Epidermal melanocyte (primary cell): ENCODE measurements around the gene KIFC3.
"Not testable (repeated sequence)": the region's sequence is repeated elsewhere in the genome, so short reads cannot be mapped to it uniquely, and the experiment has no call there.

ENCODE experiments used
- DNase-seq: peaks from one replicate; pipeline ENCODE4 v3.0.0; 2011; ENCODE audit warnings: low spot score; ENCODE audit not compliant: insufficient read length

KIFC3 gene

DNA sequence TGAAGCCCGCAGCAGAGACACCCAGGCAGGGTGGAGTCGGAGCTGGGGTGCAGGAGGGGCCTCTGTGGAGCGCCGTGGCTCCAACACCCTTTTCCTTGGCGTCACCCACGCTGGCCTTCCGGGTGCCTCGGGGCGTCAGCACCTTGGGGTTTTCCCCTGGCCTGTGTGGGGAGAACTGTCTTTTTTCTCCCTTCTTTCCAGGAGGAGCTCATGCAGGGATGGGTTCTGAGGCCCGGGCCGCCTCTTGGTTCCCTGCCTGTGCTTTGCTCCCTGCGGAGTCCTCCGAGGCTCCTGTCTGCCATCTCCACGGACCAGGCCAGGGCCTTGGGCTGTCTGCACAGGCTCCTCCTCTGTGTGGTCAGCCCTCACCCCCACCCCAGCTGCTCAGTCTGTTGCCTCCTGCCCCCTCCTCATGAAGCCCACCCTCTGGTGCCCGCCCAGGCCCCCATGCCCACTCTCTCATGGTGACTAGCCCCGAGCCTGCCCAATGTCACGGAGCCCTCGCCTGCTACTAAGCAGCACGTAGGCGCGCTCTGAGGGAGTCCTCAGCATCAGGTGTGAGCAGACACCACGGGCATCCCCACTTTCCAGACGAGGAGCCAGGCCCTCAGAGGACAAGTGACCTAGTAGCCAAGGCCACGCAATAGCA, 61.7 kb downstream of the KIFC3 start:
- DNase-seq: no peak

DNA sequence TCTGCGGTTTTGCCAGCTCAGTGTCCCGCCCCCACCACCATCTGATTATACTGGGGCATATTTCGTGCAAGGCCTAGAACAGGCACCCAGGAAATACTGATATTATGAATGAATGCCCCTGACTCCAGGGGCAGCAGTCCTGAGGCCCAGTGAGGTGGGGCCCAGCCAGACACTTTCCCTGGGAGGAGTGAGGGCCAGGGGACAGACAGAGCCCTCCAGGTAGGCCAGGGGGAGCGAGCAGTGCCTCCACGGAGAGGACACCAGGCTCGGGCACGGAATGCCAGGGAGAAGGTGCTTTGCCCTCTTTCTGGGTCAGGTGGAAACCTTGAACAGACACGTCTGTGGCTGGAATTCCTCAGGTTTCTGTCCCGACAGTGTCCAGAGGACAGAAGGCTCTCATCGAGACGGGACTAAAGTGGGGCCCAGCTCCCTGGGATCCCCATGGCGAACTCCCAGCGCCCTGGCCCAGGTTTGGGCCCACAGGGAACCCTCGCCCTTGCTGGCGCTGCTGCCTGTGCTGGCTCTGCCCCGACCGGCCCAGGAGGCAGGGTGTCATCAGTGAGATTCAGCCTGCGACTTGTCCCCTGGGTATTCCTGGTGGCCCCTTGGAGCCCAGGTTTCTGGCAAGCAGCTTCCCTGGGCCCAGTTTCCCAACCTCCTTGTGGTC, 62.4 kb downstream of the KIFC3 start:
- DNase-seq: no peak

DNA sequence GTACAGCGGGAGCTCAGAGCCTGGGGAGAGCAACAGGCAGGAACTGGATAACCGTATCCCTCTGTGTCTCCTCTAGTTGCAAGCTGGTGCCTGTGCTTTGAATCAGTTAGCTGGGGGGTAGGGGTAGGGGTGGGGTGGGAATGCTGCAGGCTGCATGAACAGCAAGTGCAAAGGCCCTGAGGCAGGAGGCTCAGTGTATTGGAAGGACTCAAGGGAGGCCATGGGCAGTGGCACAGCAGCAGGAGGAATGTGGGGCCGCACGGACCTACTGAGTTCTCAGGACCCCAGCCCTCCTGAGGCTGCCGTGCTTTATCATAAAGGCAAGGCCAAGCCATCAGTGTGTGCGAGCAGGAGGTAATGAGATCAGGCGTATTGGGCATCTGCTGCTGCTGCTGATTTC, 63.4 kb downstream of the KIFC3 start:
- DNase-seq: no peak

DNA sequence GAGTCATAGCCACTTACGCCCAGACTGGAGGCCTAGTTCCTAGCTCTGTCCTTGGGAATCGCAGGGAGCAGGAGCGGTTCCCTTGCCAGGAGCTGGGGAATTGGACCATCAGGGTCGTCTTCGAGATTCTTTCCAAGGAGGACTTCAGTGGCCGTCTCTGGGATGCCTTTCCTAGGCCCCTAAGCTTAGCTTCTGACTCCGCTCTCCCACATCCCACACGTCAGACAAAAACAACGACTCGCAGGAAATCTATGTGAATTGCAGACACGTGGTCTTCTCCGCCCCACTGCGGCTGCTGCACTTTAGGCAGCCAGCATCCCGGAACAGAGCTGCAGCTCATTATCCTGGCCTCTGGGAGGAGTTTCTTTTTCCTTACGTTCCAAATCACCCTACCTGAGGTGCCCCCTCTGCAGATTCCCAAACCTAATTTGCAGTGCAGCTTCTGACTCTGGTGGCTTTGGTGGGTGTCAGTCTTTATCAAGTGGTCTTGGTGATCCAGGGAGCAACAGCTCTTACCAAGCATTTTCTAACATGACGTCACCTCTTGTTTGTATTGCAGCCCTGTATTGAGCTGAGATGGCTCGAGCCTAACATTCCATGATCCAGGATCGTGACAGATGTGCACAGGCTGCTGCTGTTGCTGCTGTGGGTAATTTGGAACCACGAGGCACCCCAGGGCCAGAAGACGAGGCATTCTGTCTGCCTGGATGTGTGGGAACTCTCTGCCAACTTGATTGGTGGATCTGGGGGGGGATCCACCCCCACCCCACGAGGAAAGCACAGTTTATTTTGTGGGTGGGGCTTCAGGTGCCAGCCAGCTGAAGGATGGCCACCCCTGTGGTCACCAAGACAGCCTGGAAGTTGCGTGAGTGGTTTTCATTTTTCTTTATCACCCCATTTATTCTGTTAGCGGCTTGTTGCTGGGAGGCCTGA, 65.6 kb downstream of the KIFC3 start:
- DNase-seq: peak; percentile 77

DNA sequence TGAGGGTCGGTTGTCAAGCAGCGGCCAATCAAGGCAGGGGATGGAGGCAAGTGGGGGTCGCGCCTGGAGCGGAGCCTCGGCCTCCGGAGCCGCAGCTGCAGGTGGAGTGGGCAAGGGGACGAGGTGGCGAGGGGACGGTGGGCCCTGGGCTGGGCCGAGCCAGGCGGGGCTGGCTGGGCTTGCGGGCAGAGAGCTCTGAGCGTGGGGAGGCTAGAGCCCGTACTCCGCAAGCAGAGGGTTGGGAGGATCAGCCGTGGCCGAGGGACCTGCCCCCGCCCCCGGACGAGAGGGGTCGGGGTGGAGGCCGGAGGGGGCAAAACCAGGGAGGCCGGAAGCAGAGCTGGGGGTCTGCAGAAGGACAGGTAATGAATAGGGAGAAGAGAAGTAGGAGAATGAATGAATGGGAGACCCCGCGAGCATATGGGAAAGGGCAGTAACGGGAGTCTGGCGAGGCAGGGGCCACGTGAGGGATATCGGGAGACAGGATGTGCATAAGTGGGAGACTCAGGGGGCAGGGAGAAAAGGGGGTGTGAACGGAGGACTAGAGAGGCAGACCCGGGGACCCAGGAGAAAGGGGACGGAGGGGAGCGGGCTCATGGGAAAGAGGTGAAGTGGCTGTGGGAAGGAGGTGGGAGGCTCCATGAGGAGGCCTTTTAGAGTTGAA, 66.4 kb downstream of the KIFC3 start, which contains the start of gene KATNB1:
Gene KATNB1 (plus strand): TSS at position 16 of the 664 bp plus-strand sequence. CDS start 1,474 bp downstream, outside the sequence.
- no peak for DNase-seq

DNA sequence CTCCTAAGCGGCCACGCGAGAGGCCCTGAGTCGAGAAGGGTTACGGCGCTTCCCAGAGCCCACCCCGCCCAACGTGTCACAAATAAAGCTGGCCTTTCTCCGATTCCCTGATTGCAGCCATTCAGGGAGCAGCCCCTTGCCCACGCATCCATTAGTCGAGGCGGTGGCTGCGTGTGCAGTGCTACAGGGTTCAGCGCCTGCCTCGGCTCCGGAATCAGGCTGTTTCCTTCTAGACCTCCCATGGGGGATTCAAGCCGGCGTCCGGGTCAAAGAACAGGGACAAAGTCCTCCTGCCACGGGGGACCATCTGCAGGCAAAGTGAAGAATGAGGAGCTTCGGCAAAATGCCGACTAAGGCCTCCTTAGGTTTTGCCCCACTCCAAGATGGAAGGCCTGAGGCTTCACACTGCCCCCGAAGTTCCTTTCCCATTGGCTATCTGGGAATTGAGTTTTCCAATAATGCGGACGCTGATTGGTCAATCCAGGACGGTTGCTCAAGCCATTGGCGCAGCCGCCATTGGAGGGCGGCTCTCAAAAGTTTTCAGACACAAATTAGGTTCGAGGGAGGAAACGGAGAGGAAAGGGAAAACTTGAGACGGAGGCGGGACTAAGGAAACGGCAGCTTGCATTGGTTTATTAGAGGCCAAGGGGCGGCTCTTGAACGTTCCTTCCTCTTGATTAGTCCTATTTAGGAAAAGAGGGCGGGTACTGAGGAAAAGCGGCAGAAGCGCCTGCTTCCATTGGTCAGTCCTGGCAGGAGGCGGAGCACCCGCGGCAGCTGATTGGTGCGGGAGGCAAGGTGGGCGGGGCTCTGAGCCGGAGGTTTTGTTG, 67.2 kb downstream of the KIFC3 start:
- DNase-seq: peak; percentile 99

DNA sequence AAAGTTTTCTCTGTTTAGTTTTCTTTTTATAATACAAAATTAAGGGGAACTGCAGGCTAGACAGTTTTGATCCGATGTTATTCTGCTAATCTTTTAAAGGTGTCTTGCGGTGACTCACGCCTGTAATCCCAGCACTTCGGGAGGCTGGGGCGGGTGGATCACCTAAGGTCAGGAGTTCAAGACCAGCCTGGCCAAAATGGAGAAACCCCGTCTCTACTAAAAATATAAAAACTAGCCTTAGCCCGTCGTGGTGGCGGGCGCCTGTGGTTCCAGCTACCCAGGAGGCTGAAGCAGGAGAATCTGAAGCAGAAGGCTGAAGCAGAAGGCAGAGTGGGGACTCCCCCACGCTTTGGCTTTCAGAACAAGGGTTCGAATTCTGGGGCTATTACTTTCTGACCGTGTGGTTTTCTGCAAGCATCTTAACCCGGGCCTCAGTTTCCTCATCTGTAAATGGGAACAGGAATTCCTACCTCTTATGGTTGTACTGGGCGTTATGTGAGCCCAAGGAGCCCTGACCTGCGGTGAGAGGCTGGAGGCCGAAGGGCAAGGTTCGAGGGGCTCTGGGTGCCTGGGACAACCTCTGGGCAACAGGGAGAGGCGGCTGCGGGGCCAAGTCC, 67.9 kb downstream of the KIFC3 start:
- DNase-seq: no peak

DNA sequence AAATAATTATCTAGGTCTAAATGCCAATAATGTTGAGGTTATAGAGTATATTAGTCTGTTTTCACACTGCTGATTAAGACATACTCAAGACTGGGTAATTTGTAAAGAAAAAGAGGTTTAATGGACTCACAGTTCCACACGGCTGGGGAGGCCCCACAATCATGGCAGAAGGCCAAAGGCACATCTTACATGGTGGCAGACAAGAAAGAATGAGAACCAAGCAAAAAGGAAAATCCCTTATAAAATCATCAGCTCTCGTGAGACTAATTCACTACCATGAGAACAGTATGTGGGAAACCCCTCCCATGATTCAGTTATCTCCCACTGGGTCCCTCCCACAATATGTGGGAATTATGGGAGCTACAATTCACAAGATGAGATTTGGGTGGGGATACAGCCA, 69.6 kb downstream of the KIFC3 start:
- DNase-seq: no peak

DNA sequence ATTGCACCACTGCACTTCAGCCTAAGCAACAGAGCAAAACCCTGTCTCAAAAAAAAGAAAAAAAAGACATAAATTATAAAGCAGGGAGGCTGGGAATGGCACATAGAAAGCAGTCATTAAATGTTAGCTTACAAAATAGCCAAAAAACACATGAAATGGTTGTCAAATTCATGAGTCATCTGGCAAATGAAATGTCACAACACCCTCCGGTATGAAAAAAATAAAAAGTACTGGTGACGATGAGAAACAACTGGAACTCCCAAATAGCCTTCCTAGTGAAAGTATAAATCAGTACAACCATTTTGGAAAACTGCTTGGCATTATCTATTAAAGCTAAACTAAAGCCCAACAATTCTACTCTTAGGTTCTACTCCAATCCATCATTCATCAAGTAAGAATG, 70.3 kb downstream of the KIFC3 start:
- DNase-seq: no peak

DNA sequence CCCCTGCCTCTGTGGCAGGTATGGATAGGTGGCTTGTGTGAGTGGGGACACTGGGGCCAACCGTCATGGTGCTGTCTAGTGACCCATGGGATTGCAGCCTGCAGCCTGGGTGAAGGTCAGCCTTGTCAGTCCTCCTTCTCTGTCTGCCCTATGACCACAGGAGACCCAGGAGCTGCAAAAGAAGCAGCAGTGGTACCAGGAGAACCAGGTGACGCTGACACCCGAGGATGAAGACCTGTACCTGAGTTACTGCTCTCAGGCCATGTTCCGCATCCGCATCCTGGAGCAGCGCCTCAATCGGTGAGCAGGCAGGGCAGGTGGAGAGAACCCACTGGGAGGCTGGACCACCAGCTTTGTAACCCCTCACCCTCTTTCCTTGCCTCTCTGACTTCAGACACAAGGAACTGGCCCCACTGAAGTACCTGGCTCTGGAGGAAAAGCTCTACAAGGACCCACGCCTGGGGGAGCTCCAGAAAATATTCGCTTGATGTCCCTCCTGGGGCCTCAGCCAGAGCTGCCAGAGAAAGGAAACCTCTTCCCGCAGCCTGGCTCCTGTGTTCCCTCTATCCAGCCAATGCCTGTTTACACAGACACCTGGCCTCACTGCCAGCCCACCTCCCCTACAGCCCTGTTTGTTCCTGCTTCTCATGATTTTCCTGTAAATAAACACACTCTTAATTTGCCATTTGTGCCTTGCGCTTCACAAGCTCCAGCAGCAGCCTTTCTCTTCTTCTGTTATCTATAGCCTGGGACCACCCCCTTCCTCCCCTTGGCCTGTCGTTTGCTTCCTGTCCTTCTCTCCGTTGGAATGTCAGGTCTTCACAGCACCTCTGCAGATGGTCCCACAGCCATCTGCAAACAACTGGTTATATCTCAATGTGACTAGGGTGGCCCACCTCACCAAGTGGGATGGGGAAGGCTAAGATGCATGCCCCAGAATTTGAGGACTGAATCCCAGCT, 71.2 kb downstream of the KIFC3 start:
- no peak for DNase-seq

DNA sequence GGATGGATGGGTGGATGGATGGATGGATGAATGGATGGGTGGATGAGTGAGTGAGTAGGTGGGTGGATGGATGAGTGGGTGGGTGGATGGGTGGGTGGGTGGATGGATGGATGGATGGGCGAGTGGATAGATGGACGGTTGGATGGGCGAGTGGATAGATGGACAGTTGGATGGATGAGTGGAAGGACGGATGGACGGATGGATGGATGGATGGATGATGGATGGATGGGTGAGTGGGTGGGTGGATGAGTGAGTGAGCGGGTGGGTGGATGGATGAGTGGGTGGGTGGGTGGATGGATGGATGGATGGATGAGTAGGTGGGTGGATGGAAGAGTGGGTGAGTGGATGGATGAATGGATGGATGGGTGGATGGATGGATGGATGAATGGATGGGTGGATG, 72.4 kb downstream of the KIFC3 start:
- not testable (repeated sequence) for DNase-seq

DNA sequence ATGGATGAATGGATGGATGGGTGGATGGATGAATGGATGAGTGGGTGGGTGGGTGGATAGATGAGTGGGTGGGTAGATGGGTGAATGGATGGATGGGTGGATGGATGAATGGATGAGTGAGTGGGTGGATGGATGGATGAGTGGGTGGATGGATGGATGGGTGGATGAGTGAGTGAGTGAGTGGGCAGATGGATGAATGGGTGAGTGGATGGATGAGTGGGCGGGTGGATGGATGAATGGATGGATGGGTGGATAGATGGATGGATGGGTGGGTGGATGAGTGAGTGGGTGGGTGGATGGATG, 73.2 kb downstream of the KIFC3 start:
- DNase-seq: no peak

DNA sequence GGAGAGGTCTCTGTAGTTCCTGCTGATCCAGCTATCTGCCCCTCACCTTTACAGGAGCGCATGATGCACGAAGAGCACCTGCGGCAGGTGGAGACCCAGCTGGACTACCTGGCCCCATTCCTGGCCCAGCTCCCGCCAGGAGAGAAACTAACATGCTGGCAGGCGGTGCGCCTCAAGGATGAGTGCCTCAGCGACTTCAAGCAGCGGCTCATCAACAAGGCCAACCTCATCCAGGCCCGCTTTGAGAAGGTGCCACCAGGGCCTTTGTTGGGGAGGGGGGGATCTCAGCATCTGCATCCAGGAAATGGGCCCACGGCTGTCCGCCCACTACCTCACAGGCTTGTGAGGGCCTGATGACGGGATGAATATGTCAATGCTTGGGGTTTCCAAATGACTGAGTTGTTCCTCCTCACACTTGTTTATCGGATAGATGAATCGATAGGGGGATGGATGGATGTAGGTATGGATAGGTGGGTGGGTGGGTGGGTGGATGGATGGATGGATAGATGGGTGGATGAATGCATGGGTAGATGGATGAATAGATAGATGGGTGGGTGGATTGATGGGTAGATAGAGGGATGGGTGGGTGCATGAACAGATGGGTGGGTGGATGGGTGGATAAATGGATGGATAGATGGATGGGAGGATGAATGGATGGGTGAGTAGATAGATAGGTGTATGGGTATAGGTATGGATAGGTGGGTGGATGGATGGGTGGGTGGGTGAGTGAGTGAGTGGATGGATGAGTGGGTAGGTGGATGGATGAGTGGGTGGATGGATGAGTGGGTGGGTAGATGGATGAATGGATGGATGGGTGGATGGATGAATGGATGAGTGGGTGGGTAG, 73.7 kb downstream of the KIFC3 start:
- DNase-seq: no peak

DNA sequence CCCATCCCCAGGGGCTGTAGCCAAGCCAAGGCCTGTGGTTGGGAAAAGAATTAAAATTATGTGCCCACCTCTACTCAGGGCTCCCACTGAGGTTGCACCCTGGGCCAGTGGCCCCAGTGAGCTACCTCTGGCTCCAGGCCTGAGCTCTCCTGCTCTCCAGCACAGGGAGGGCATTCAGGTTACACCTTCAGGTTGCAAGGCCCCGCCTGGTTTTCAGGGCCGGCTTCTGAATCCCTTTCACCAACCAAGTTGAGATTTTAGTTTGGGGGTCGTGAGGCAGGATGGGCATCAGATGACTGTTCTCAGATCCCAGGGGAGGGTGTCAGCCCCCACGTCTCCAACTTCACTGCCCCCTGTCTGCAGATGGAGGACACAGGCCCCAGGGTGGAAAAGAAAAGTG, 74.7 kb downstream of the KIFC3 start:
- DNase-seq: no peak

DNA sequence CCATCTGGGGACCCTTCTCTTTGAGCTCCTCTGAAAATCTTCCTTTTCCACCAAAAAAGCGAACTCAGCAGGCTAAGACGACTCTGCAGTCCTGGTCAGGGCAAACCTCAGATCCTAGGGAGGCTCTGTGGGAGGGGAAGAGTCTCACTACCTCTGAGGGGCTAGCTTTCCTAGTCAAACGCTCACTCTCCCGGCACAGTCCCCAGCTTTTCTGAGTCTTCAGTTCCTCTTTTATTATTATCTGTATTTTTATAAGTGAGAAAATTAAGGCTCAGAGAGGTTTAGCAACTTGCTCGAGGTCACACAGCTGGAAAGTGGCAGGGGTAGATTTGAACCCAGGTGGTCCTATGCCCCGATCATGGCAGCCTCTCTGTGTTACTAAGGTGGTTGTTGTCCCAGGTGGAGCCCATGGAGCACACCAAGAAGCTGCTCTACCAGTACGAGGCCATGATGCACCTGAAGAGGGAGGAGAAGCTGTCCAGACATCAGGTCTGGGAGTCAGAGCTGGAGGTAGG, 75.8 kb downstream of the KIFC3 start:
- DNase-seq: no peak

DNA sequence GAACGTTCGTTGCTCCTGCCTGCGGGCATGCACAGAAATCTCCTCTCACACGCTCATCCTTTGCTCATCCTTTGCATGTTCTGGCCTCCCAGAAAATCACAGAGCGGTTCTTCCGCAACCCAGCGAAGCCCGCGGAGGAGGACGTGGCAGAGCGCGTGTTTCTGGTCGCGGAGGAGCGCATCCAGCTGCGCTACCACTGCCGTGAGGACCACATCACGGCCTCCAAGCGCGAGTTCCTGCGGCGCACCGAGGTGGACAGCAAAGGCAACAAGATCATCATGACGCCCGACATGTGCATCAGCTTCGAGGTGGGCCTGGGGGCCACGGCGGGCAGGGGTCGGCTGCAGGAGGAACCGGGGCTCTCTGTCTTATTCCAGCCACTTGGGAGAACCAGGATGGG, 76.3 kb downstream of the KIFC3 start:
- no peak for DNase-seq

DNA sequence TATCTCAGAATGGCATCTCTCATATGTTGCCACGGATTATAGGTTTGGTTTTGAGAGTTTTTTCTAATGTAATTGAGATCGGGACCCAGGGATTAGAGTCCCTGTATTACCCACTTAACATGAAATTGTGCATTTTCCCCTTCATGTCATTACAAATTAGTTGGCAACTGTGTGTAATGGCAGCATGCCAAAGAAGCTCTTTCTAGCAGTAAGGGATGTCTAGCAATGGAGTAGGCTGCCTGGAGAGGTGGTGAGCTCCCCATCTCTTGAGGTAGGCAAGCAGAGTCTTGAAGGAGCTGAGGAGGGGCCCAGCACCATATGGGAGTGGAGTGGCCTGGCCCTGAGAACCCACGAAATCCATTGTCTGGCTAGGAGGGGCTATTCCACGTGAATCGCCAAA, 76.7 kb downstream of the KIFC3 start:
- DNase-seq: no peak

DNA sequence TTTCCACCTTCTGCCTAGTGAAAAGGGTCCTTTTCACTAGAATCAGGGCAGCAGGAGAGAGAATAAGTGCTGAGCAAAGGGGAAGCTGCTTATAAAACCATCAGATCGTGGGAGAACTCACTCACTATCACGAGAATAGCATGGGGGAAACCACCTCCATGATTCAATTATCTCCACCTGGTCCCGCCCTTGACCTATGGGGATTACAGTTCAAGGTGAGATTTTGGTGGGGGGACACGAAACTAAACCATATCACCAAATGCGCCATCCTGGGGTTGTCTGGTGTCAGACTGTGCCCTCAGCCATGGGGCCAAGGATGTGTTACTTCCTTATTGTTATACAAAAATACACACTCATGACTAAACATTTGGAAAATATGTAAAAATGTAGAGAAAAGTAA, 77.1 kb downstream of the KIFC3 start:
- DNase-seq: no peak
